ENCODE measurements around the gene TGM2.

GRCh38 chr20:38214256-38215193 is 49.5 kb upstream of the TGM2 start:
- TF ChIP-seq ZNF704 (tag by site-specific recombination; IDR thresholded peaks at IDR 0.05): no peak
- no peak for TF ChIP-seq CTCF (tag by site-specific recombination; IDR thresholded peaks at IDR 0.05)
- no peak for TF ChIP-seq KLF7 (tag by site-specific recombination; IDR thresholded peaks at IDR 0.05; ENCODE audit: borderline replicate concordance)
- no peak for TF ChIP-seq ZBTB8A (tag by site-specific recombination; IDR thresholded peaks at IDR 0.05)
- no peak for TF ChIP-seq KLF16 (tag by site-specific recombination; IDR thresholded peaks at IDR 0.05)
- TF ChIP-seq ZNF398 (tag by site-specific recombination; IDR thresholded peaks at IDR 0.05): no peak
- TF ChIP-seq, protein P1, sequence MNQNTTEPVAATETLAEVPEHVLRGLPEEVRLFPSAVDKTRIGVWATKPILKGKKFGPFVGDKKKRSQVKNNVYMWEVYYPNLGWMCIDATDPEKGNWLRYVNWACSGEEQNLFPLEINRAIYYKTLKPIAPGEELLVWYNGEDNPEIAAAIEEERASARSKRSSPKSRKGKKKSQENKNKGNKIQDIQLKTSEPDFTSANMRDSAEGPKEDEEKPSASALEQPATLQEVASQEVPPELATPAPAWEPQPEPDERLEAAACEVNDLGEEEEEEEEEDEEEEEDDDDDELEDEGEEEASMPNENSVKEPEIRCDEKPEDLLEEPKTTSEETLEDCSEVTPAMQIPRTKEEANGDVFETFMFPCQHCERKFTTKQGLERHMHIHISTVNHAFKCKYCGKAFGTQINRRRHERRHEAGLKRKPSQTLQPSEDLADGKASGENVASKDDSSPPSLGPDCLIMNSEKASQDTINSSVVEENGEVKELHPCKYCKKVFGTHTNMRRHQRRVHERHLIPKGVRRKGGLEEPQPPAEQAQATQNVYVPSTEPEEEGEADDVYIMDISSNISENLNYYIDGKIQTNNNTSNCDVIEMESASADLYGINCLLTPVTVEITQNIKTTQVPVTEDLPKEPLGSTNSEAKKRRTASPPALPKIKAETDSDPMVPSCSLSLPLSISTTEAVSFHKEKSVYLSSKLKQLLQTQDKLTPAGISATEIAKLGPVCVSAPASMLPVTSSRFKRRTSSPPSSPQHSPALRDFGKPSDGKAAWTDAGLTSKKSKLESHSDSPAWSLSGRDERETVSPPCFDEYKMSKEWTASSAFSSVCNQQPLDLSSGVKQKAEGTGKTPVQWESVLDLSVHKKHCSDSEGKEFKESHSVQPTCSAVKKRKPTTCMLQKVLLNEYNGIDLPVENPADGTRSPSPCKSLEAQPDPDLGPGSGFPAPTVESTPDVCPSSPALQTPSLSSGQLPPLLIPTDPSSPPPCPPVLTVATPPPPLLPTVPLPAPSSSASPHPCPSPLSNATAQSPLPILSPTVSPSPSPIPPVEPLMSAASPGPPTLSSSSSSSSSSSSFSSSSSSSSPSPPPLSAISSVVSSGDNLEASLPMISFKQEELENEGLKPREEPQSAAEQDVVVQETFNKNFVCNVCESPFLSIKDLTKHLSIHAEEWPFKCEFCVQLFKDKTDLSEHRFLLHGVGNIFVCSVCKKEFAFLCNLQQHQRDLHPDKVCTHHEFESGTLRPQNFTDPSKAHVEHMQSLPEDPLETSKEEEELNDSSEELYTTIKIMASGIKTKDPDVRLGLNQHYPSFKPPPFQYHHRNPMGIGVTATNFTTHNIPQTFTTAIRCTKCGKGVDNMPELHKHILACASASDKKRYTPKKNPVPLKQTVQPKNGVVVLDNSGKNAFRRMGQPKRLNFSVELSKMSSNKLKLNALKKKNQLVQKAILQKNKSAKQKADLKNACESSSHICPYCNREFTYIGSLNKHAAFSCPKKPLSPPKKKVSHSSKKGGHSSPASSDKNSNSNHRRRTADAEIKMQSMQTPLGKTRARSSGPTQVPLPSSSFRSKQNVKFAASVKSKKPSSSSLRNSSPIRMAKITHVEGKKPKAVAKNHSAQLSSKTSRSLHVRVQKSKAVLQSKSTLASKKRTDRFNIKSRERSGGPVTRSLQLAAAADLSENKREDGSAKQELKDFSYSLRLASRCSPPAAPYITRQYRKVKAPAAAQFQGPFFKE (tag by site-specific recombination; IDR thresholded peaks at IDR 0.05; ENCODE audit: borderline replicate concordance): no peak
- TF ChIP-seq HOXA7 (CRISPR knock-in tag; IDR thresholded peaks at IDR 0.05; ENCODE audit: borderline replicate concordance): no peak
- no peak for TF ChIP-seq KLF9 (tag by site-specific recombination; IDR thresholded peaks at IDR 0.05; ENCODE audit: low read depth)
